CD8-positive, alpha-beta memory T cell (primary cell): ENCODE results near the gene MKLN1. TPM values are rescaled to one million over a fixed set of nuclear protein-coding genes. Genes with fewer than 3 reads are reported as not detected.
"Not testable (repeated sequence)": the region's sequence is repeated elsewhere in the genome, so short reads cannot be mapped to it uniquely, and the experiment has no call there.

ENCODE experiments used
- CTCF ChIA-PET: fragments of 350-600 bp; sonication (Branson Sonifier 250); formaldehyde crosslinking; loops from one replicate; lab custom pipeline; 2021; ENCODE audit warnings: antibody characterized with exemption; lab: Charles Lee
- POLR2A ChIA-PET: fragments of 350-600 bp; sonication (Branson Sonifier 250); formaldehyde crosslinking; loops from one replicate; lab custom pipeline; 2021; ENCODE audit warnings: antibody characterized with exemption; lab: Charles Lee
- DNase-seq, 5 donors: peaks; one replicate each; pipeline versions ENCODE4 v3.0.0 to v3.0.0-alpha.2; 2020 to 2022; ENCODE audit warnings: mixed read lengths in 1 of 5
- H3K27ac ChIP-seq: one replicate; pipeline ENCODE4 v1.7.0; 2013; ENCODE audit warnings: low read depth, mild to moderate bottlenecking, low read length, moderate library complexity
- H3K27me3 ChIP-seq: 2 replicates; pipeline ENCODE4 v1.7.0; 2013; ENCODE audit warnings: low read length, mild to moderate bottlenecking; ENCODE audit not compliant: insufficient read depth, poor library complexity, severe bottlenecking
- H3K36me3 ChIP-seq: 2 replicates; pipeline ENCODE4 v1.7.0; 2013; ENCODE audit warnings: mild to moderate bottlenecking, low read length, moderate library complexity; ENCODE audit not compliant: insufficient read depth
- H3K4me1 ChIP-seq: 2 replicates; pipeline ENCODE4 v1.7.0; 2013; ENCODE audit warnings: mild to moderate bottlenecking, low read length, moderate library complexity; ENCODE audit not compliant: insufficient read depth
- H3K4me3 ChIP-seq: 2 replicates; pipeline ENCODE4 v1.7.0; 2013; ENCODE audit warnings: mild to moderate bottlenecking, low read length
- H3K9me3 ChIP-seq: 2 replicates; pipeline ENCODE4 v1.7.0; 2013; ENCODE audit warnings: mild to moderate bottlenecking, low read length
- H3K27ac Mint-ChIP-seq, 8 donors: one replicate each; pipeline ENCODE4 v1.8.0; 2020 to 2021; ENCODE audit warnings: mixed read lengths in 8 of 8, mild to moderate bottlenecking in 6 of 8, inconsistent platforms in 3 of 8, moderate library complexity in 3 of 8
- H3K27me3 Mint-ChIP-seq, 2 donors: one replicate each; pipeline ENCODE4 v1.8.0; 2020 to 2021; ENCODE audit warnings: mixed read lengths in 2 of 2, mild to moderate bottlenecking in 1 of 2, moderate library complexity in 1 of 2
- H3K36me3 Mint-ChIP-seq, 3 donors: one replicate each; pipeline ENCODE4 v1.8.0; 2020 to 2021; ENCODE audit warnings: mixed read lengths in 3 of 3, inconsistent platforms in 1 of 3, mild to moderate bottlenecking in 1 of 3
- H3K4me1 Mint-ChIP-seq, 3 donors: one replicate each; pipeline ENCODE4 v1.8.0; 2020 to 2021; ENCODE audit warnings: mixed read lengths in 3 of 3, inconsistent platforms in 1 of 3, mild to moderate bottlenecking in 1 of 3
- H3K4me3 Mint-ChIP-seq, 7 donors: one replicate each; pipeline ENCODE4 v1.8.0; 2020 to 2021; ENCODE audit warnings: mixed read lengths in 7 of 7, mild to moderate bottlenecking in 6 of 7, moderate library complexity in 4 of 7, inconsistent platforms in 2 of 7
- H3K9me3 Mint-ChIP-seq, 5 donors: one replicate each; pipeline ENCODE4 v1.8.0; 2020 to 2022; ENCODE audit warnings: mixed read lengths in 5 of 5, mild to moderate bottlenecking in 3 of 5, moderate library complexity in 2 of 5, inconsistent platforms in 1 of 5
- polyA plus RNA-seq: library from polyadenylated mRNA; unstranded; fragments of 300-500 nt; fragmentation: Illumina TruSeq; gene quantifications from one replicate; pipeline ENCODE4 v1.2.3, GENCODE V29; 2021
- total RNA-seq, 2 experiments: library from RNA; stranded (reverse); gene quantifications; one replicate each; pipeline ENCODE4 v1.2.3, GENCODE V29; 2021

Gene MKLN1
- total and polyA plus RNA-seq, 3 experiments from 2014 or later, result 21.8 to 34.0 (median 31.0) TPM

- H3K9me3 ChIP-seq, result no peaks in the 10 kb centered on the region
- Mint-ChIP-seq H3K4me1 (peaks cover 3 to 10% (median 4%) of the 10 kb centered on the region in 3 donors), H3K4me3 (no peak overlapping the region), H3K36me3 (peaks cover 3 to 47% (median 16%) of the 10 kb centered on the region in 3 donors), H3K27ac (no peak overlapping the region), H3K9me3 (no peaks in the 10 kb centered on the region), H3K27me3 (peaks cover 0 to 2% of the 10 kb centered on the region in 2 donors)
- no peak for DNase-seq
- H3K27me3 ChIP-seq, result no peaks in the 10 kb centered on the region
- ChIA-PET POLR2A (no interaction called here), CTCF (no interaction called here)
- H3K27ac ChIP-seq, result no peak overlapping the region
- no peaks in the 10 kb centered on the region for H3K4me1 ChIP-seq
- H3K4me3 ChIP-seq, result no peak overlapping the region
- H3K36me3 ChIP-seq, result peaks cover 4% of the 10 kb centered on the region
Observed at GRCh38 chr7:131455546-131455945, 127.9 kb downstream of the MKLN1 start.

GRCh38 chr7:131456338-131456737, 128.7 kb downstream of the MKLN1 start:
- H3K9me3 Mint-ChIP-seq, result no peaks in the 10 kb centered on the region
- Histone ChIP-seq H3K4me1 (no peaks in the 10 kb centered on the region), H3K36me3 (no peaks in the 10 kb centered on the region), H3K27ac (no peak overlapping the region), H3K9me3 (no peaks in the 10 kb centered on the region), H3K4me3 (no peak overlapping the region), H3K27me3 (no peaks in the 10 kb centered on the region)
- no peak overlapping the region for H3K27ac Mint-ChIP-seq
- ChIA-PET CTCF (no interaction called here), POLR2A (no interaction called here)
- DNase-seq, result no peak
- H3K4me1 Mint-ChIP-seq, result peaks cover 3 to 10% (median 4%) of the 10 kb centered on the region in 3 donors
- H3K4me3 Mint-ChIP-seq, result no peak overlapping the region
- peaks cover 3 to 47% (median 14%) of the 10 kb centered on the region in 3 donors for H3K36me3 Mint-ChIP-seq
- peaks cover 0 to 2% of the 10 kb centered on the region in 2 donors for H3K27me3 Mint-ChIP-seq

- ChIA-PET CTCF (no interaction called here), POLR2A (interaction anchor here (0.6 kb wide), 1 partner anchor 415 kb away, joined by 4 read pairs; no protein-coding TSS in a partner anchor)
- Histone ChIP-seq H3K4me3 (no peak overlapping the region), H3K4me1 (no peaks in the 10 kb centered on the region), H3K27me3 (no peaks in the 10 kb centered on the region), H3K36me3 (peaks cover 10% of the 10 kb centered on the region), H3K9me3 (no peaks in the 10 kb centered on the region), H3K27ac (no peak overlapping the region)
- Mint-ChIP-seq H3K27me3 (peaks cover 0 to 2% of the 10 kb centered on the region in 2 donors), H3K36me3 (peaks cover 0 to 64% (median 16%) of the 10 kb centered on the region in 3 donors), H3K9me3 (no peaks in the 10 kb centered on the region), H3K4me3 (no peak overlapping the region), H3K4me1 (peaks cover 3 to 8% (median 4%) of the 10 kb centered on the region in 3 donors), H3K27ac (peak overlapping the region in 1 of 8 donors; percentile 69)
- DNase-seq, result no peak
Observed at GRCh38 chr7:131459256-131459655, 131.6 kb downstream of the MKLN1 start.

GRCh38 chr7:131462059-131462458, 134.4 kb downstream of the MKLN1 start:
- Histone ChIP-seq H3K9me3 (no peaks in the 10 kb centered on the region), H3K36me3 (peaks cover 26% of the 10 kb centered on the region), H3K4me1 (no peaks in the 10 kb centered on the region), H3K27me3 (no peaks in the 10 kb centered on the region), H3K4me3 (no peak overlapping the region), H3K27ac (no peak overlapping the region)
- CTCF ChIA-PET, result no interaction called here
- POLR2A ChIA-PET, result no interaction called here
- DNase-seq, result no peak
- H3K27me3 Mint-ChIP-seq, result peaks cover 0 to 2% of the 10 kb centered on the region in 2 donors
- no peaks in the 10 kb centered on the region for H3K9me3 Mint-ChIP-seq
- no peak overlapping the region for H3K4me3 Mint-ChIP-seq
- no peak overlapping the region for H3K27ac Mint-ChIP-seq
- H3K4me1 Mint-ChIP-seq, result peaks cover 3 to 6% (median 4%) of the 10 kb centered on the region in 3 donors
- H3K36me3 Mint-ChIP-seq, result peaks cover 0 to 71% (median 17%) of the 10 kb centered on the region in 3 donors

- CTCF ChIA-PET, POLR2A ChIA-PET: not testable (repeated sequence)
Observed at GRCh38 chr7:131462715-131463114, 135.0 kb downstream of the MKLN1 start.

GRCh38 chr7:131466735-131467365, 139.2 kb downstream of the MKLN1 start:
- CTCF ChIA-PET, result no interaction called here

More at GRCh38 chr7:131462715-131463114, 135.0 kb downstream of the MKLN1 start:
- peaks cover 31% of the 10 kb centered on the region for H3K36me3 ChIP-seq
- H3K27ac Mint-ChIP-seq, H3K27ac ChIP-seq, H3K4me3 Mint-ChIP-seq, H3K9me3 Mint-ChIP-seq, DNase-seq, H3K27me3 ChIP-seq, H3K27me3 Mint-ChIP-seq, H3K4me3 ChIP-seq, H3K4me1 ChIP-seq, H3K4me1 Mint-ChIP-seq, H3K9me3 ChIP-seq: not testable (repeated sequence)
- H3K36me3 Mint-ChIP-seq, result peaks cover 6 to 74% (median 22%) of the 10 kb centered on the region in 3 donors

GRCh38 chr7:131467788-131468187, 140.1 kb downstream of the MKLN1 start:
- Mint-ChIP-seq H3K27me3 (no peaks in the 10 kb centered on the region), H3K4me3 (no peak overlapping the region), H3K9me3 (no peaks in the 10 kb centered on the region), H3K4me1 (no peaks in the 10 kb centered on the region), H3K27ac (no peak overlapping the region), H3K36me3 (peaks cover 10 to 87% (median 24%) of the 10 kb centered on the region in 3 donors)
- DNase-seq, result no peak
- ChIA-PET CTCF (no interaction called here), POLR2A (no interaction called here)
- peaks cover 43% of the 10 kb centered on the region for H3K36me3 ChIP-seq
- H3K27me3 ChIP-seq, result no peaks in the 10 kb centered on the region
- H3K9me3 ChIP-seq, result no peaks in the 10 kb centered on the region
- H3K4me1 ChIP-seq, result no peaks in the 10 kb centered on the region
- no peak overlapping the region for H3K27ac ChIP-seq
- no peak overlapping the region for H3K4me3 ChIP-seq

More at GRCh38 chr7:131466735-131467365, 139.2 kb downstream of the MKLN1 start:
- peaks cover 43% of the 10 kb centered on the region for H3K36me3 ChIP-seq
- Mint-ChIP-seq H3K27me3 (no peaks in the 10 kb centered on the region), H3K27ac (no peak overlapping the region), H3K4me1 (no peaks in the 10 kb centered on the region), H3K36me3 (peaks cover 10 to 89% (median 25%) of the 10 kb centered on the region in 3 donors), H3K9me3 (no peaks in the 10 kb centered on the region), H3K4me3 (no peak overlapping the region)
- no peak overlapping the region for H3K27ac ChIP-seq
- H3K9me3 ChIP-seq, result no peaks in the 10 kb centered on the region
- DNase-seq, result no peak
- POLR2A ChIA-PET, result no interaction called here
- H3K4me3 ChIP-seq, result no peak overlapping the region
- H3K27me3 ChIP-seq, result no peaks in the 10 kb centered on the region
- H3K4me1 ChIP-seq, result no peaks in the 10 kb centered on the region

- H3K4me1 Mint-ChIP-seq, result no peaks in the 10 kb centered on the region
- H3K27me3 Mint-ChIP-seq, result no peaks in the 10 kb centered on the region
- H3K9me3 ChIP-seq, result no peaks in the 10 kb centered on the region
- CTCF ChIA-PET, result no interaction called here
- H3K27ac Mint-ChIP-seq, result no peak overlapping the region
- peaks cover 24 to 87% (median 25%) of the 10 kb centered on the region in 3 donors for H3K36me3 Mint-ChIP-seq
- H3K4me3 Mint-ChIP-seq, result no peak overlapping the region
- DNase-seq, result no peak
- no peaks in the 10 kb centered on the region for H3K27me3 ChIP-seq
- H3K4me1 ChIP-seq, result no peaks in the 10 kb centered on the region
- no peaks in the 10 kb centered on the region for H3K9me3 Mint-ChIP-seq
- H3K36me3 ChIP-seq, result peaks cover 23% of the 10 kb centered on the region
- POLR2A ChIA-PET, result no interaction called here
- no peak overlapping the region for H3K4me3 ChIP-seq
- no peak overlapping the region for H3K27ac ChIP-seq
Observed at GRCh38 chr7:131471250-131472004, 143.8 kb downstream of the MKLN1 start.
